ENCODE measurements around the gene WDFY3. TPM values are rescaled to one million over a fixed set of nuclear protein-coding genes. Genes with fewer than 3 reads are reported as not detected.

The WDFY3 gene
- total RNA-seq, 4 donors from 2014 or later: 31.7 to 139 (median 65.2) TPM

DNA sequence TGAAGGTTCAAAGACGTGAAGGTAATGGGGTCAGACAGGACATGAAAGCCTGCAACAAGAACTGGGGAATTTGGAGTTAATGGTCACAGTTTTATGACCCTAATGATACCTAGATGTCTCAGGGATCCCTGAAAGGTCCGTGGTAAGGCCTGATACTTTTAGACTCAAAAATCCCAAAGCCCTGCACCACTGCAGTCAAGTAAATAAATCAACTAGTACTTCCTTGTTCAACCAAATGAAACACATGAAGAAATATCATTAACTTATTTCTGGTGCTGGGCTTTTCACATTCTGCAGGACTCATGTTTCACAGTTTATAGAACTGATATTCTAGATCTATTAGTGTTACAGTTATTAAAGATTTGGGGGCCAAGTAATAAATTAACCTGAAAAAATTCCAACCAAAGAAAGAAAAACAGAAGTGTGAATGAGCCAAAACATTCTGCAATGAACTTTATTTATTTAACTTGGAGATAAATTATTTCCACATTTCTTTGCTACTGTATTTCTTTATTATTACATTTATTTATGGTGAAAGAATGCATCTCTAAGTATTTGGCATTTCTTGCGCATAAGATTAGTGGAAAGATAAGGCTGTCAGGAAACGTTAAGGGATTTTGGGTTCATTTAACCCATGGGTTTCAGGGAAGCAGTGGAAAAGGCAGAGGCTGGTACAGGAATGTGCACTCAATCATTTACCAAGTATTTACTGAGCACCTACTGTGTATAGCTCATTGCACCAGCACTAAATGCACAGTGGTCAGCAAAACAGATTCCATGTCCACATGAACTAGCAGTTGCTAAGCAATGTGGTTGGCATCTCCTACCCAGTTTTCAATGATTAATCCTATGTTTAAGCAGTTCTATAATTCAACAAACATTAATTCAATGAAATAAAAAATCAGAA, 8.7 kb downstream of the WDFY3 start:
- Histone ChIP-seq H3K36me3 (no peaks in the 10 kb centered on the region), H3K9me3 (no peaks in the 10 kb centered on the region), H3K4me3 (no peak overlapping the region), H3K4me1 (peaks cover 0 to 10% (median 0%) of the 10 kb centered on the region in 4 donors), H3K27ac (no peak overlapping the region), H3K27me3 (no peaks in the 10 kb centered on the region)
- no peak for DNase-seq
- TF ChIP-seq, protein P1, sequence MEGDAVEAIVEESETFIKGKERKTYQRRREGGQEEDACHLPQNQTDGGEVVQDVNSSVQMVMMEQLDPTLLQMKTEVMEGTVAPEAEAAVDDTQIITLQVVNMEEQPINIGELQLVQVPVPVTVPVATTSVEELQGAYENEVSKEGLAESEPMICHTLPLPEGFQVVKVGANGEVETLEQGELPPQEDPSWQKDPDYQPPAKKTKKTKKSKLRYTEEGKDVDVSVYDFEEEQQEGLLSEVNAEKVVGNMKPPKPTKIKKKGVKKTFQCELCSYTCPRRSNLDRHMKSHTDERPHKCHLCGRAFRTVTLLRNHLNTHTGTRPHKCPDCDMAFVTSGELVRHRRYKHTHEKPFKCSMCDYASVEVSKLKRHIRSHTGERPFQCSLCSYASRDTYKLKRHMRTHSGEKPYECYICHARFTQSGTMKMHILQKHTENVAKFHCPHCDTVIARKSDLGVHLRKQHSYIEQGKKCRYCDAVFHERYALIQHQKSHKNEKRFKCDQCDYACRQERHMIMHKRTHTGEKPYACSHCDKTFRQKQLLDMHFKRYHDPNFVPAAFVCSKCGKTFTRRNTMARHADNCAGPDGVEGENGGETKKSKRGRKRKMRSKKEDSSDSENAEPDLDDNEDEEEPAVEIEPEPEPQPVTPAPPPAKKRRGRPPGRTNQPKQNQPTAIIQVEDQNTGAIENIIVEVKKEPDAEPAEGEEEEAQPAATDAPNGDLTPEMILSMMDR (IDR thresholded peaks at IDR 0.05): no peak
- no peak for TF ChIP-seq POLR2A (IDR thresholded peaks at IDR 0.05)

DNA sequence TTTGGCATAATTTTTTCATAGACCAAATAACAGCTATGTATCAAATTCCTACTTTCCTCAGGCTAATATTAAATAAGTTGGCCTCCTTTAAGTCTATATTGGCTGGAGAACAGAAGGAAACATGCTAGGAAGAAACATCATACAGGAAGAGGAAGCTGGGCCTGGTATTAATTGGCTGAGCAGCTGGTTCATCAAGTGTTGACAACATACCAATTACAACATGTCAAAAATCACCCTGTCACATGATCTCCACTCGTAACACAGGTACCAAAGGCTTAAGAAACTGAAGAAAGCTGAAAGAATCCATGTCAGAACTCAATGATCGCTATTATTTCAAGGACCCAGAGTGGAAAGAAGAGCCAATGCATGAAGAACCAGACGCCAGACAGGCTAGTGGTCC, 10.5 kb downstream of the WDFY3 start:
- Histone ChIP-seq H3K27ac (no peak overlapping the region), H3K9me3 (no peaks in the 10 kb centered on the region), H3K4me1 (peaks cover 0 to 10% (median 0%) of the 10 kb centered on the region in 4 donors), H3K27me3 (no peaks in the 10 kb centered on the region), H3K4me3 (no peak overlapping the region), H3K36me3 (no peaks in the 10 kb centered on the region)
- no peak for DNase-seq
- TF ChIP-seq POLR2A (IDR thresholded peaks at IDR 0.05): no peak
- TF ChIP-seq, protein P1 (IDR thresholded peaks at IDR 0.05): no peak

DNA sequence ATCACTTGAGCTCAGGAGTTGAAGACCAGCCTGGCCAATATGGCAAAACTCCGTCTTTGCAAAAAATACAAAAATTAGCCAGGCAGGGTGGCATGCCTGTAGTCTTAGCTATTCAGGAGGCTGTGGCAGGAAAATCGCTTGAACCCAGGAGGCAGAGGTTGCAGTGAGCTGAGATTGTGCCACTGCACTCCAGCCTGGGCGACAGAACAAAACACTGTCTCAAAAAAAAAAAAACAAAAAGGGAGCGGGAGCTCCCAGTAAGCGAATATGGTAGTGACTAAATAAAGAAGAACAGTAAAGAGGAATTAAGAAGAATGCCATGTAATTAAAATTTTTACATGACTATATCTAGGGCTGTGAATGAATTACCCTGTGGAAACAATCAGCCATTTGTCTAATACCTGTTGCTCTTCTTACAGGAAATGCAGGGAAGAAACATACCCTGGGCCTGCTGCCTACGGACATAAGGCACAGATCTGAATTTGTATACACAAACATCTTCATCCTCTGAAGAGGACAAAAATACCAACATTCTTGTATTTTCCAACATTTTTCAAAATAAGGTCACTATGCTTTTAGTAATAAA, 11.4 kb downstream of the WDFY3 start:
- Histone ChIP-seq H3K27ac (no peak overlapping the region), H3K36me3 (no peaks in the 10 kb centered on the region), H3K27me3 (no peaks in the 10 kb centered on the region), H3K4me3 (no peak overlapping the region), H3K4me1 (peaks cover 0 to 10% (median 0%) of the 10 kb centered on the region in 4 donors), H3K9me3 (no peaks in the 10 kb centered on the region)
- TF ChIP-seq POLR2A (IDR thresholded peaks at IDR 0.05): no peak
- TF ChIP-seq, protein P1 (IDR thresholded peaks at IDR 0.05): no peak
- no peak for DNase-seq

DNA sequence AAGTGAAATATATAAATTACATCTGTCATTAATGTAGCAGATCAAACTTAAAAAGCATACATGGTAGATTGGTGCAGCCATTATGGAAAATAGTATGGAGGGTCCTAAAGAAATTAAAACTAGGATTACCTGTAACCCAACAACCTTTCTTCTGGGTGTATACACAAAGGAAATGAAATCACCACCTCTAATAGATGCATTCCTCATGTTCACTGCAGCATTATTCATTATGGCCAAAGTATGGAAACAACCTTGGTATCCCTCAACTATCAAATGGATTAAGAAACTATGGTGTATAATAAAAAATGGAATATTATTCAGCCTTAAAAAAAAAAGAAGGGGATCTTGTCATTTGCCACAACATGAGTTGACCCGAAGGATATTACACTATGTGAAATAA, 13.7 kb downstream of the WDFY3 start:
- Histone ChIP-seq H3K4me1 (peaks cover 0 to 7% (median 0%) of the 10 kb centered on the region in 4 donors), H3K4me3 (no peak overlapping the region), H3K27me3 (no peaks in the 10 kb centered on the region), H3K9me3 (no peaks in the 10 kb centered on the region), H3K27ac (no peak overlapping the region), H3K36me3 (no peaks in the 10 kb centered on the region)
- TF ChIP-seq POLR2A (IDR thresholded peaks at IDR 0.05): no peak
- TF ChIP-seq, protein P1 (IDR thresholded peaks at IDR 0.05): no peak
- DNase-seq: no peak

DNA sequence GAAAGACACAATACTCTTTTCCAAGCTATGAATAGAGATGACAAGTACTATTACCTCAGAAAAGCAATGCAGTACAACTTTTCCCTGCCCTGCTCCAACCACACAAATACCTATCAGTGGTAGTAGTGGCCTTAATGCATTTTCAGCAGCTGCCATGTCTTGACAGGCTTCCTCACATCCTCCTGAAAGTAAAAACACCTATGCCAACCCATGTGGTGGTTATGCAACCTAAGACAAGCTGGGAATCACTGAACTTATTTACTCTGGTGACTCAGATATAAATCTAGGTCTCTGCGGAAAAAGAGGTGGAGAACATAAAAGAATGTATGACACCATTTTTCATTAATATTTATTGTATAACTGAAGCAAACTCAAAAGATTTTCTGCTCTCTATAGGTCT, 14.5 kb downstream of the WDFY3 start:
- Histone ChIP-seq H3K4me1 (peaks cover 0 to 7% (median 0%) of the 10 kb centered on the region in 4 donors), H3K4me3 (no peak overlapping the region), H3K36me3 (no peaks in the 10 kb centered on the region), H3K27me3 (no peaks in the 10 kb centered on the region), H3K9me3 (no peaks in the 10 kb centered on the region), H3K27ac (no peak overlapping the region)
- TF ChIP-seq, protein P1 (IDR thresholded peaks at IDR 0.05): no peak
- no peak for TF ChIP-seq POLR2A (IDR thresholded peaks at IDR 0.05)
- no peak for DNase-seq

Data from Peyer's patch (tissue), 4 donors.